Esophagus muscularis mucosa (tissue), 4 donors: ENCODE data around the gene NIPBL. TPM values are rescaled to one million over a fixed set of nuclear protein-coding genes. Genes with fewer than 3 reads are reported as not detected.
"Not testable (repeated sequence)": the region's sequence is repeated elsewhere in the genome, so short reads cannot be mapped to it uniquely, and the experiment has no call there.

Experiments
- DNase-seq: peaks from one replicate; pipeline ENCODE4 v3.0.0-alpha.2; 2017; ENCODE audit errors: extremely low spot score
- H3K27ac ChIP-seq, 4 donors: fragments of 200-600 bp; sonication (generic); replicated peaks in 1 of 4; 1 replicate in 3 of 4; 2 replicates in 1 of 4; pipeline ENCODE4 v1.5.1; 2016 to 2019; ENCODE audit warnings: mild to moderate bottlenecking in 1 of 4
- H3K27me3 ChIP-seq, 4 donors: fragments of 200-600 bp; sonication (generic); one replicate each; pipeline versions ENCODE4 v1.5.1 to v1.6.0; 2016 to 2019
- H3K36me3 ChIP-seq, 4 donors: fragments of 200-600 bp; sonication (generic); one replicate each; pipeline ENCODE4 v1.5.1; 2016 to 2019
- H3K4me1 ChIP-seq, 4 donors: fragments of 200-600 bp; sonication (generic); one replicate each; pipeline ENCODE4 v1.5.1; 2016 to 2019
- H3K4me3 ChIP-seq, 4 donors: fragments of 200-600 bp; sonication (generic); 1 replicate in 2 of 4; 2 replicates in 2 of 4; pipeline ENCODE4 v1.5.1; 2016 to 2019; ENCODE audit warnings: mild to moderate bottlenecking in 4 of 4, moderate library complexity in 1 of 4
- H3K9me3 ChIP-seq, 4 donors: fragments of 200-600 bp; sonication (generic); 1 replicate in 3 of 4; 2 replicates in 1 of 4; pipeline ENCODE4 v1.5.1; 2016 to 2019
- EP300 ChIP-seq: sonication (generic); formaldehyde crosslinking; IDR thresholded peaks from one replicate; pipeline ENCODE4 v1.6.1; 2017; ENCODE audit warnings: antibody characterized with exemption
- POLR2A ChIP-seq: fragments of 450-650 bp; IDR thresholded peaks from one replicate; pipeline ENCODE4 v1.6.1; 2017; ENCODE audit warnings: antibody characterized with exemption, moderate library complexity, mild to moderate bottlenecking, low read depth
- POLR2AphosphoS5 ChIP-seq, 2 donors: sonication (generic); formaldehyde crosslinking; IDR thresholded peaks; one replicate each; pipeline ENCODE4 v1.6.1; 2017; ENCODE audit warnings: antibody characterized with exemption in 2 of 2
- WGBS: methylation state at CpG from one replicate; pipeline ENCODE4 v1.1.5; 2018; 5-methylcytosine and 5-hydroxymethylcytosine counted together
- intact Hi-C: fragments of 100-400 bp; cut with DNase I; formaldehyde crosslinking; loops from one replicate; pipeline ENCODE4 v1.15.1; 2023
- total RNA-seq, 4 donors: library from RNA; depleted of rRNA; stranded (reverse); fragments of >200 nt; gene quantifications; one replicate each; pipeline versions ENCODE4 v1.1.0 to v1.2.1, GENCODE V29; 2016
- TF ChIP-seq, protein P1 (sequence below), 3 experiments: fragments of 200-600 bp in 2 of 3; fragments of 450-650 bp in 1 of 3; sonication (generic) in 2 of 3; IDR thresholded peaks; one replicate each; pipeline ENCODE4 v1.5.1; 2017 to 2019; ENCODE audit warnings: antibody characterized with exemption in 3 of 3, mild to moderate bottlenecking in 2 of 3, moderate library complexity in 1 of 3

NIPBL gene
- total RNA-seq, 4 donors from 2014 or later, result 38.9 to 50.3 (median 40.0) TPM

DNA sequence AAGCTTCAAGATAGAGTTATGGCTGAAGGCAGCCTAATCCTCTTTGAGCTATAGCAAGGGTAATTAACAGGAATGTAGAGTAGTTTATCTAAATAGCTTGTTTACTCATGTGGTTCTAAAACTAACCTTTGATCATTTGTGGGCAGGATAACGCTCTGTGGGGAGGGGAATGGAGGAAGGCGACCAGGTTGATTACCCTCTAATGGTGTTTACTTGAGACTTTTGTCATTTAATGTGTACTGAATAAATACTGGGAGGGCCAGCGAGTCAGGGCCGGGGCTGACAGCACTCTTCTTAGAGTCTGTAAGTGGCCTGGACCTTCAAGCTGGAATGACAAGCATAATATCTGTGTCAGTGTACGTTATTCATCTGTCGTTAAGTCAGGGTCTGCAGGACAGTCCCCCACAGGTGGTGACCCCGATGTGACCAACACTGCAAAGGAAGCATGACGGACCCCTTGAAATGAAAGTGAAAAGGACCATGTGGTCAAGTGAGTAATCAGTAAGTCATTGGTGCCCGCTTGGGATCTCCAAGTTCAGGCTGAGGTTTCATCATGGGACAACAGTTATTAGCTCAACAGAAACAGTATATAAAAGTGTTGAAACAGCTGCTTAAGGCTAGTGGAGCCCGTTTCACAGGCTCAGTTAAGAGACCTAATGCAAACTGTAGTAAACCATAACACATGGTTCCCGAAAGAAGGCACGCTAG, 210.1 kb downstream of the NIPBL start:
- intact Hi-C loops, result no loop called here

DNA sequence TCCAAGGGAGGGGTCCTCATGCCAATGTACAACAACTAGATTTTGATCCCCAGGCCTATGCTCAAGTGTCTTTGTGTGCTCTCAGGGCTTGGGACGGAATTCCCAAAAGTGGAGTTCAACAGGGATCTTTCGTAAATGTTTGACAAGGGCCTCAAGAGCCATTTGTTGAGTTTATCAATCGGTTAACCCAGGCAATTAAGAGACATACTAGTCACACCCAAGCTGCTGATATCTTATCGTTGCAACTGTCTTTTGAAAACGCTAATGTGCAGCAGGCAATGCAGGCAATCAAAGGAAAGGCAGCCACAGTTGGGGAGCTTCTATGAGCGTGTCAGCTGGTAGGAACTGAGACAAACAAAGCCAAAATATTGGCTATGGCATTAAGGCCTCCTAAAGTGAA, 211.4 kb downstream of the NIPBL start:
- intact Hi-C loops, result no loop called here
- no peak overlapping the region for H3K4me3 ChIP-seq
- TF ChIP-seq POLR2A (no peak), EP300 (no peak), POLR2AphosphoS5 (IDR thresholded peaks at IDR 0.05) (no peak)
- TF ChIP-seq, protein P1, sequence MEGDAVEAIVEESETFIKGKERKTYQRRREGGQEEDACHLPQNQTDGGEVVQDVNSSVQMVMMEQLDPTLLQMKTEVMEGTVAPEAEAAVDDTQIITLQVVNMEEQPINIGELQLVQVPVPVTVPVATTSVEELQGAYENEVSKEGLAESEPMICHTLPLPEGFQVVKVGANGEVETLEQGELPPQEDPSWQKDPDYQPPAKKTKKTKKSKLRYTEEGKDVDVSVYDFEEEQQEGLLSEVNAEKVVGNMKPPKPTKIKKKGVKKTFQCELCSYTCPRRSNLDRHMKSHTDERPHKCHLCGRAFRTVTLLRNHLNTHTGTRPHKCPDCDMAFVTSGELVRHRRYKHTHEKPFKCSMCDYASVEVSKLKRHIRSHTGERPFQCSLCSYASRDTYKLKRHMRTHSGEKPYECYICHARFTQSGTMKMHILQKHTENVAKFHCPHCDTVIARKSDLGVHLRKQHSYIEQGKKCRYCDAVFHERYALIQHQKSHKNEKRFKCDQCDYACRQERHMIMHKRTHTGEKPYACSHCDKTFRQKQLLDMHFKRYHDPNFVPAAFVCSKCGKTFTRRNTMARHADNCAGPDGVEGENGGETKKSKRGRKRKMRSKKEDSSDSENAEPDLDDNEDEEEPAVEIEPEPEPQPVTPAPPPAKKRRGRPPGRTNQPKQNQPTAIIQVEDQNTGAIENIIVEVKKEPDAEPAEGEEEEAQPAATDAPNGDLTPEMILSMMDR (IDR thresholded peaks at IDR 0.05), result no peak
- no peaks in the 10 kb centered on the region for H3K9me3 ChIP-seq
- peaks cover 0 to 36% (median 2%) of the 10 kb centered on the region in 4 donors for H3K36me3 ChIP-seq
- DNase-seq, result no peak
- WGBS, result 88% methylated on average over 6 of the region's 6 CpGs
- no peaks in the 10 kb centered on the region for H3K4me1 ChIP-seq
- no peak overlapping the region for H3K27ac ChIP-seq
- H3K27me3 ChIP-seq, result no peaks in the 10 kb centered on the region

More for the DNA sequence above, 210.1 kb downstream of the NIPBL start:
- Histone ChIP-seq H3K36me3 (peaks cover 0 to 33% (median 2%) of the 10 kb centered on the region in 4 donors), H3K9me3 (no peaks in the 10 kb centered on the region), H3K27me3 (no peaks in the 10 kb centered on the region), H3K4me1 (no peaks in the 10 kb centered on the region), H3K4me3 (no peak overlapping the region), H3K27ac (no peak overlapping the region)
- DNase-seq, result no peak
- TF ChIP-seq, protein P1 (IDR thresholded peaks at IDR 0.05), result no peak
- TF ChIP-seq POLR2A, result no peak
- no peak for TF ChIP-seq EP300
- TF ChIP-seq POLR2AphosphoS5 (IDR thresholded peaks at IDR 0.05), result no peak
- WGBS, result 78% methylated on average over 10 of the region's 12 CpGs

DNA sequence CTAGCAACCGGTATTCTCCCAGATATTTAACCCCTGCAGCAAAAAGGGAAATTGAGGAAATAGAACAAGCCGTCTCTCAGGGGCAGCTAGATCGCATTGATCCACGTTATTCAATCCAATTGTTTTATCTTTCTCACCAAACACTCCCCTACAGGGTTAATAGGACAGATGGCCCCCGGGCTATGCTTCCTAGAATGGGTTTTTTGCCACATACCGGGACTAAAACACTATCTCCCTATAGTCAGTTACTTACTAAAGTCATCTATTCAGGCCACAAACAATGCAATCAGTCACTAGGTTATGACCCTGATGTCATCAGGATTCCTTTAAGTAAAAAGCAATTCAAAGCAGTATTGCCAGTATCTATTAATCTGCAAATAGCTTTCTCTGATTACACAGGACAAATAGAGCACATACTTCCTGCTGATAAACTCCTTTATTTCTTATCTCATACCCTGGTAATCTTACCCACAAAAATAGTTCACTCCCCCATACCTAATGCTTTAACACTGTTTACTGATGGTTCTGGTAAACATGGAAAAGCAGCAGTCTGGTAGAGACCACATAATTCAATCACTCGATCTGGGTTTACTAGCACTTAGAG, 213.7 kb downstream of the NIPBL start:
- 76% methylated on average over 7 of the region's 7 CpGs for WGBS
- Histone ChIP-seq H3K9me3 (no peaks in the 10 kb centered on the region), H3K36me3 (peaks cover 0 to 39% (median 2%) of the 10 kb centered on the region in 4 donors), H3K27me3 (no peaks in the 10 kb centered on the region), H3K4me3 (no peak overlapping the region), H3K27ac (no peak overlapping the region), H3K4me1 (no peaks in the 10 kb centered on the region)
- DNase-seq, result no peak
- intact Hi-C loops, result no loop called here
- no peak for TF ChIP-seq POLR2A
- TF ChIP-seq, protein P1 (IDR thresholded peaks at IDR 0.05), result no peak
- TF ChIP-seq EP300, result no peak
- TF ChIP-seq POLR2AphosphoS5 (IDR thresholded peaks at IDR 0.05), result no peak

DNA sequence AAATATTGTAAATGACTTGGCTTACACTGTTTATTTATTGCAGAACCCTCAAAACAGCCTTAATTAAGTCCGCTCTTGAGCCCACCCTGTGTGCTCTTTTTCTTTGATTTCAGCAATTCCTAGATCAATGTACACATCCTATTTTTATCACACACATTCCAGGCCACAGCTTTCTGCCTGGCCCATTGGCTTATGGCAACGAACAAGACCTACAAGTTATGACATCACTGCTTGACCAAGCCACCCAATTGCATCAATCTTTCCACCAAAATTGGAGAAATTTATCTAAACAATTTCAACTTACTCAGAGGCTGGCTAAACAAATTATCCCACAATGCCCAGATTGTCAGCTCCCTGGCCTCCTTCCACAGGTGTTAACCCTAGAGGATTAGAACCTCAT, 214.2 kb downstream of the NIPBL start:
- H3K27ac ChIP-seq, result no peak overlapping the region
- DNase-seq, result no peak
- TF ChIP-seq POLR2AphosphoS5 (IDR thresholded peaks at IDR 0.05) (no peak), EP300 (no peak), POLR2A (no peak)
- TF ChIP-seq, protein P1 (IDR thresholded peaks at IDR 0.05), result no peak
- no peaks in the 10 kb centered on the region for H3K9me3 ChIP-seq
- no peaks in the 10 kb centered on the region for H3K4me1 ChIP-seq
- H3K4me3 ChIP-seq, result no peak overlapping the region
- peaks cover 0 to 35% (median 0%) of the 10 kb centered on the region in 4 donors for H3K36me3 ChIP-seq
- intact Hi-C loops, result no loop called here
- H3K27me3 ChIP-seq, result no peaks in the 10 kb centered on the region
- 74% methylated on average over 2 of the region's 2 CpGs for WGBS

DNA sequence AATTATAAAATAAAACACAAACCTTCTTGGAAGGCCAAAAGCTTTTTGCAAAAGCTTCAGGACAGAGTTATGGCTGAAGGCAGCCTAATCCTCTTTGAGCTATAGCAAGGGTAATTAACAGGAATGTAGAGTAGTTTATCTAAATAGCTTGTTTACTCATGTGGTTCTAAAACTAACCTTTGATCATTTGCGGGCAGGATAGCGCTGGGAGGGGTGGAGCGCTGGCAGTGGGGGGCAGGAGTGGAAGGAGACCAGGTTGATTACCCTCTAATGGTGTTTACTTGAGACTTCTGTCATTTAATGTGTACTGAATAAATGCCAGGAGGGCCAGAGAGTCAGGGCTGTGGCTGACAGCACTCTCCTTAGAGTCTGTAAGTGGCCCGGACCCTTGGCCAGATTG, 217.2 kb downstream of the NIPBL start:
- DNase-seq, H3K27me3 ChIP-seq, H3K4me1 ChIP-seq, intact Hi-C loops, H3K27ac ChIP-seq, H3K9me3 ChIP-seq, H3K4me3 ChIP-seq: not testable (repeated sequence)
- peaks cover 0 to 23% (median 0%) of the 10 kb centered on the region in 4 donors for H3K36me3 ChIP-seq
- WGBS, result 77% methylated on average over 4 of the region's 4 CpGs

DNA sequence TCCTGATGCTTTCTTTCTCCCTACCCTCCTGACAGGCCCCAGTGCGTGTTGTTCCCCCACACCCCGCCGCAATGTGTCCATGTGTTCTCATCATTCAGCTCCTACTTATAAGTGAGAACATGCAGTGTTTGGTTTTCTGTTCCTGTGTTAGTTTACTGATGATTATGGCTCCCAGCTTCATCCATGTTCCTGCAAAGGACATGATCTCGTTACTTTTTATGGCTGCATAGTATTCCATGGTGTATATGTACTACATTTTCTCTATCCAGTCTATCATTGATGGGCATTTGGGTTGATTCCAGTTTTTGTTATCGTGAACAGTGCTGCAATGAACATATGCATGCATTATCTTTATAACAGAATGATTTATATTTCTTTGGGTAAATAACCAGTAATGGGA, 222.7 kb downstream of the NIPBL start:
- WGBS, result over 99% methylated on average over 5 of the region's 5 CpGs

More for the DNA sequence above, 222.7 kb downstream of the NIPBL start:
- H3K4me3 ChIP-seq, H3K4me1 ChIP-seq, DNase-seq, H3K27ac ChIP-seq, H3K27me3 ChIP-seq, intact Hi-C loops: not testable (repeated sequence)
- peaks cover 3 to 16% (median 8%) of the 10 kb centered on the region in 4 donors for H3K36me3 ChIP-seq
- peaks cover 0 to 26% (median 5%) of the 10 kb centered on the region in 4 donors for H3K9me3 ChIP-seq
